GM19372 (cell line): Measurements from ENCODE around the gene CCNY.
A peak's percentile ranks its signal among the peaks of the same experiment; 100 is the strongest.

Source experiments
- ATAC-seq: cut with Tn5 transposase; IDR thresholded peaks from one replicate; pipeline ENCODE4 v1.9.1; 2021; ENCODE audit warnings: mild to moderate bottlenecking, low read depth, moderate library complexity; ENCODE audit not compliant: unreplicated experiment

Gene CCNY

GRCh38 chr10:35467186-35467585 is 130.9 kb downstream of the CCNY start:
- ATAC-seq: no peak

DNA sequence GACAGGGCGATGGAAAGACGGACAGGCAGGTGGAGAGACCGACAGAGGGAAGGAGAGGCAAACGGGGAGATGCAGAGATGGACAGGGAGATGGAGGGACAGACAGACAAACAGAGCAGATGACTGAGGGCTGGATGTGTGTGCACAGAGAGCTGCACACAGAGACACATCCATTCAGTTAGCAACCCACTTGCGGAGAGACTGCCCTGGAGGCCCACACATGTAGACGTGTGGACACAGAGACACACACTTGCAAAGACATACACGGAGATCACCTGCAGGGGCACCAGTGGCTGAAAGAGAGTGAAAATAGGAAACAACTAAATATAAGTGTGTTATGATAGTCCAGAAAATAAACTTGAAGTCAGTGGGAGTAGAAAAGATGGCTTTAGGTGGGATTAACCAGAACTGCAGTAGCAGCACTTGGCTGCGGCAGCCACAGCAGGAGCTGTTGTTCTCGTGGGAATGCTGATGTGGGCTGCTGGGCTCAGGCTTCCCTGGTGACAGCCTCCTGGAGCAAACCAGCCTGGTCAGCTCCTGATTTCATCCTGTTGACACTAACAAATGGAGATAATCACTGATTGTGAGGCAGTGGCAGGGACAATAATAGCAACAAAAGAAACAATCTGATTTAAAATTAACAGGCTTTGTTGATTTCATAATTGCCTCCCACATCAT is 134.1 kb downstream of the CCNY start:
- no peak for ATAC-seq

DNA sequence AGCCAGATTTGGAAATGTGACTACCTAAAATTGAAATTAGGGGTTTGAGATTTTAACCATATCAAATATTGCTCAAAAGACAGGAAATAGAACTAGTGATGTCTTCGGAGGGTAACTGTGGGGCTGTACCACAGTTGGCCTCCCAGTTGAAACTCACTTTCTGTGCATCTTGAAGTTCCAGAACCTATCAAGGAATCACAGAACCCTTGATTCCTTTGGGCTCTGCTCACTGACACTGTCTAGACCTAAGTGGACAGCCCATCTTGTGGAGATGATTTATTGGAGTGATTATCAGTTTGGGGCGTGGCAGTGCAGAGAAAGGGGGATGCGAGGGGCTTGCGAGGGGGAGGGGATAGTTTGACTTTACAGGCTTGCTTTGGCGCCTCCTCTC is 134.6 kb downstream of the CCNY start:
- ATAC-seq: no peak

- ATAC-seq: no peak
These were observed 135.1 kb downstream of the CCNY start for GRCh38 chr10:35471435-35471834.

- ATAC-seq: no peak
These were observed 143.8 kb downstream of the CCNY start for GRCh38 chr10:35480142-35480541.

- ATAC-seq: no peak
These were observed 145.1 kb downstream of the CCNY start for GRCh38 chr10:35481413-35481812.

- ATAC-seq: no peak
These were observed 150.1 kb downstream of the CCNY start for GRCh38 chr10:35486297-35486990.

DNA sequence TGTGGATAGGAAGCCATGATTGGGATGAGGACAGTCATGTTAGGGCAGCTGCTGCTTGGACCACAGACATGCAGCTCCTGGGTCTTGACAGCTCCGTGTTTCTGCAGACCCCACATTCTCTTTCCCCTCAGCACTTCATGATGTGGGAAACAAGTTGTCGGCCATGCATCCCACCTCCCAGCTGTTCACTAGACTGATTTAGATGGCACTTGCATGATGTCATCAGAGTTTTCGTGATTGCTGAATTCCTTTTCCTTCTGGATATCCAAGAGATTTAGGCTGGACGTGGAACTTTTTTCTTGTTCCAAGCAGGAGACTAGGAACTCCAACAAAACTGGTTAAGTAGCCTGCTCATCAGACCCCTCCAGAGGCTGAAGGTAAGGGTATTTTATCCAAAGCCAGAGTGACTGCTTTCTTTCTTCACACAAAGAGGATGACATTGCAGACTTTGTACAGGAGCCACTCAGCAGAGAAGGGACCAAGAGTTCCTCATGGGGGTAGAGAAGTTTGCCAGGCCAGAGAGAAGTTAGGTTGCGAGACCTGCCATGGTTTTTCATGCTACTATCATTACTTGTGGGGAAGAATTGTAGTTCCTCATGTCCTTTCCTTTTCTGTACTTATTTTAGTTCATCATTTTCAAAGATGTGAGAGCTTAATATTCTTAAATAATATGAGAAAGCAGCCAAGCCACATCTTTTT is 151.2 kb downstream of the CCNY start:
- ATAC-seq: no peak

GRCh38 chr10:35488228-35488627 is 151.9 kb downstream of the CCNY start:
- ATAC-seq: no peak

- no peak for ATAC-seq
These were observed 156.3 kb downstream of the CCNY start for GRCh38 chr10:35492386-35493195.

- ATAC-seq: no peak
These were observed 157.1 kb downstream of the CCNY start for GRCh38 chr10:35493196-35494118.

- ATAC-seq: peak; percentile 69
These were observed 159.3 kb downstream of the CCNY start for GRCh38 chr10:35495521-35496119.

GRCh38 chr10:35497909-35498308 is 161.6 kb downstream of the CCNY start:
- no peak for ATAC-seq

GRCh38 chr10:35498693-35499092 is 162.4 kb downstream of the CCNY start:
- no peak for ATAC-seq

DNA sequence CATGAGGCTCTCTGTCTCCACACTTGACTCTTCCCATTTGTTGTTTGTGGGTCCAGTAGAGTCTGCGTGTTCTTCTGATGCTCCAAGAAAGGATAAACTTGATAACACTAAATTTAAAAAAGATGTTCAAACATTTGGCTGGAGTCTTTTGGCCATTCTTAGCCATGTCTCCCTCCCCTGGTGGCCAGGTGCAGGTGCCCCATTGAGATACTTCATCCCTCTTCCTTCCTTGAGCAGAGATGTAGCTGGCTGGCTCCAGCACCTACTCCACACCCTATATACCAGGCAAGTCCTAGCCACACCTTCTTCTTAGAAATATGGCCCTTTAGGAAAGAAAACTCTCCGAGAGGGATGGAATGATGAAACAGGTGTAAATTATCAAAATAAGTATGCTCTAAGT is 165.6 kb downstream of the CCNY start:
- ATAC-seq: no peak

DNA sequence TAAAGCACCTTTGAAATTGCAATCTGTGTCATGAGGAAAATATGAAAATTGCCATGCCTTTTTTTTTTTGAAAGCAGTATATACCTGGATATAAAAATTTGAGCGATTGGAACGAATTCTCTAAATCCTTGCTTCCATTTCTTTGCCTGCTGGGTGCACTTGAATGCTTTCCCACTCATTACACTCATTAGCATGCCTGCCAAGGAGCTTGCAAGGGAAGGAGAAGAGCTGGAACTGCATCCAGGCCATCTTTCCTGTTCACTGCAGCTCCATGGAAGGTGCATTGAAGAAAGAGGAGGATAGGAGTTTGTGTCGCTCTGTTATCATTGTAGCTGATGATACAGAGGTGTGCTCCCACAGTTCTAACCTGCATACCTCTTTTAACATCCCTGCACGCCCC is 166.4 kb downstream of the CCNY start:
- ATAC-seq: no peak

DNA sequence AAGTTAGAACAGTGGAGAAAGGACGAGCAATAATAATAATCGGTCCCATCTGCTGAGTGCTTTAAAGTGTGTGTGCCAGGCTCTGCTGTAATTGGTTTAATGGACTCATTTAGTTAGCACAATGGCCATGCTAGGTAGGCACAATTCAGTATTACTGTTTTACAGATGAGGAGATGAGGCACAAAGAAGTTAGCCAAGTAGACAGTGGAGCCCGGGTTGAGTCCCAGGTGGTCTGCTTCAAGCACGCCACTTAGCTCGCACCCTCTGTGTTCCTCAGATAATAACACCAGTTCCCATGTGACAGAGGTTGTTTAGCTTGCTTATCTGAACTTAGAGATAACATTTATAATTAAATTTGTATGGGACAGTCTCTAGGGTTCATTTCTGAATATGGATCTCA is 167.3 kb downstream of the CCNY start:
- ATAC-seq: no peak

GRCh38 chr10:35504132-35504531 is 167.8 kb downstream of the CCNY start:
- no peak for ATAC-seq

GRCh38 chr10:35505241-35505873 is 169.0 kb downstream of the CCNY start:
- ATAC-seq: no peak
